SW480 (cell line): ENCODE measurements around the gene NKG7.

Source experiments
- DNase-seq: peaks from one replicate; pipeline ENCODE4 v3.0.0-alpha.2; 2016; ENCODE audit warnings: low spot score

NKG7 gene

DNA sequence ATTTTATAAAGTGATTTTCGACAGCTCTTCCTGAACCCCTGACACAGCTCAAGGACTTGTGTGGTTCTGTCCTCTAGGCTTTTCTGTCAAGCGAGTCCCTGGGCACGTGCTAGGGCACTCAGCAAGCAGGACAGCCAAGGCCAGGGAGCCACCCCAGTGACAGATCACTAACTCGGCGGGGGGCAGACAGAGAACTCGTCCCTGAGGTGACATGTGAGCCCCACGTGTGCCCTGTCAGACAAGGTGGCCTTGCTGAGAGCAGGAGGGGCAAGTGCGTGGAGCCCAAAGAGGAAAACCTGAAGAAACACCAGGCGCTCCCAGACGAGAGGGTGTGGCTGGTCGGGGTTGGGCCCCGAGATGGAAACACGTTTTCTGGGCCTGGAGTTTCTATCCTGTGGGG is 11.2 kb downstream of the NKG7 start:
- no peak for DNase-seq

DNA sequence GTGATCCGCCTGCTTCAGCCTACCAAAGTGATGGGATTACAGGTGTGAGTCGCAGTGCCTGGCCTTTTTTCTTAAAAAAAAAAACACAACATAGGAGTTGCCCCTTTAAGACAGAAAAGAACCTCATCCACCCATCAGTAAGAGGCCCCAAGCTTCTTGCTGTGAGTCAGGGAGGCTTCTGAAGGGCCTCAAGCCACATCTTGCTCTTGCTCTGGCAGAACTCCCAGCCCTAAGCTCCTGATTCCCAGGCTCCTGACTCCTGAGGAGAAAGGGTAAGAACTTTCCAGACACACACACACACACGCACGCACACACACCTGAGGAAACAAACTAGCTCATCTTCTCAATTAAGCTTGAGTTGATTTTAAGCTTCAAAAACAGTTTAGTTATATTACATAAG is 13.2 kb downstream of the NKG7 start:
- peak; percentile 22 for DNase-seq

GRCh38 chr19:51357952-51358351 is 14.5 kb downstream of the NKG7 start:
- no peak for DNase-seq

DNA sequence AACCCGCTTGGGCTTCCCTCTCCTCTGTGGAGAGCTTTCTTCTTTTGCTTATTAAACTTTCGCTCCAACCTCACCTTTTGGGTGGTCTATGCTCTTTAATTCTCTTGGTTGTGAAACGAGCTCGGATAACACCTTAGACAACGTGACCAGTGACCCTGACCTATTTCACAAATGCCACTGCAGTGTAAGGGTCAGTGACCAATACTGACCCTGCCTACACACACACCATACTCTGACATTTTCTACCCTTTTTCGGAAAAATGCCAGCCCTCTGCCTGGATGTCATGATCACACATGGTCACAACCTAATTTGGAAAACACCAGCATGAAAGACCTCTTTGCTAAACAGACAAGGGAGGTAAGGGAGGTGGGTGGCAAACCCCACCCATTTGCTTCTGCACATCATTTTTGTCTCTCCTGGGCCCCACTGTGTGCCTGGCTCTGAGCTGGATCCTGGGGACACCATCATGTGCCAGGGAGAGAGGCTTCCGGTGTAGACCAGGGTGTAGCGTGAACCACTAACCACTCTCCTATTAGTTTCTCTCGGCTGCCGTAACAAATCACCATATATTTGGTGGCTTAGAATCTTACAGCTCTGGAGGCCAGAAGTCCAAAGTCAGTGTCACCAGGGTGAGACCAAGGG is 16.2 kb downstream of the NKG7 start:
- no peak for DNase-seq

DNA sequence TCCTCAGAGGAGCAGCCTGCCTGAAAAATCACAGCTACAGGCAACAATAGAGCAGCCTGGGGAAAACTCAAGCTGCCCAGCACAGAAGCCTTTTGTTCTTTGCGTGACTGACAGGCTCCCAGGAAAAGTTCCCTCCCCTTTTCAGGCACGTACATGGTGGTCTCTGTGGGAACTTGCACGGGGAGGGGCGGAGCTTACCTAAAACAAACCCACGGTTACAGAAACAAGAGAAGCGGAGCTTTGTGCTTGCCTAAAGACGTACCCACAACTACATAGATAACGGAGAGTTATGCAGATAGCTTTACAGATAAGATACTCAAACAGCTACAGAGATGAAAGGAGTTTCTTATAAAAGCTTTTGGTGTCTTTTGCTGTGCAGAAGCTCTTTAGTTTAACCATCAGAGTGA is 17.7 kb downstream of the NKG7 start:
- peak; percentile 92 for DNase-seq

DNA sequence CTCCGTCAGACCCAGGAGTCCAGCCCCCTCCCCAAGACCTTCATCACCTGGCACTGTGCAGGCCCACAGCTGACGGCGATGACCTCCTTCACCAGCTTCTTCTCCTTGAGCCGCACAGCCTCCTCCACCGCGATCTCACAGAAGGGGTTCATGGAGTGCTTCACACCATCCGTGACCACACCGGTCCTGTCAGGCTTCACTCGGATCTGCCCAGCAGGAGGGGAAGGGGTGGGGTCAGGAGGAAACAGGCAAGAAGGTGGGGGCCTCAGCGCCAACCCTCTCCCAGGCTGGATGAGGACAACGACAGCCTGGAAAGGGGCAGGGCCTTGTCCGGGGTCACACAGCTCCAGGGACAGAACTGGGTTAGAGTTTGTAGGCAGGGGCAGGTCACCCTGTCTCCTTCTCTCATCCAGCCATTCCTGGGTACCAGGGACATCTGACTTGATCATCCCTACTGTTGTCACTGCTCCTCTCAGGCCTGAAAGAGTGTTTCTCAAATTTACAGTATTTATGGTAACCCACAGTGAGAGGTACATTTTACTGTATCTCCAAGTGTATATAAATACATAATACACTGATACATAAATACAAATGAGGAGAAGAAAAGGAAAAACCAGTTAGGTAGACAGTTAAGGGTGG is 18.2 kb downstream of the NKG7 start:
- no peak for DNase-seq

DNA sequence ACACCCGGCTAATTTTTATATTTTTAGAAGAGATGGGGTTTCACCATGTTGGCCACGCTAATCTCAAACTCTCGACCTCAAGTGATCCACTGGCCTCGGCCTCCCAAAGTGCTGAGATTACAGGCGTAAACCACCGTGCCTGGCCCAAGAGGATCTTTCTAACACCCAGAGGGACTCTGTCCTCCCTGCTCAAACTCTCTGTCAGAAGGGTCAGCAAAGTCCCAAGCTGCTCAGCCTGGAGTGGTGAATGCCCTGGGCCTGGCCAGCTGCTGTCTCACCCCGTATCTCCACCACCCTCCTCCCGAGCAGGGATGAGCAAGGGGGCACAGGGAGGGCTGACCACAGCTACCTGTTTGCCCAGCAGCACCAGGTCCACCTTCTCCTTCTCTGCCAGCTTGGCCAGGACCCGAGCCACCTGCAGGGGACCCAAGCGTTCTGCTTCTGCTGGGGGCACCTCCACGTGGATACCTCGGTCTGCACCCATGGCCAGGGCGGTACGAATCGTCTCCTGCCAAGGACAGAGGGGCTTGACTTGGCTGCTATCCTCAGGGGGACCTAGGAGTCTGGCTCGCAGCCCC is 19.6 kb downstream of the NKG7 start:
- no peak for DNase-seq

GRCh38 chr19:51351266-51351990 is 21.0 kb downstream of the NKG7 start:
- DNase-seq, result no peak

DNA sequence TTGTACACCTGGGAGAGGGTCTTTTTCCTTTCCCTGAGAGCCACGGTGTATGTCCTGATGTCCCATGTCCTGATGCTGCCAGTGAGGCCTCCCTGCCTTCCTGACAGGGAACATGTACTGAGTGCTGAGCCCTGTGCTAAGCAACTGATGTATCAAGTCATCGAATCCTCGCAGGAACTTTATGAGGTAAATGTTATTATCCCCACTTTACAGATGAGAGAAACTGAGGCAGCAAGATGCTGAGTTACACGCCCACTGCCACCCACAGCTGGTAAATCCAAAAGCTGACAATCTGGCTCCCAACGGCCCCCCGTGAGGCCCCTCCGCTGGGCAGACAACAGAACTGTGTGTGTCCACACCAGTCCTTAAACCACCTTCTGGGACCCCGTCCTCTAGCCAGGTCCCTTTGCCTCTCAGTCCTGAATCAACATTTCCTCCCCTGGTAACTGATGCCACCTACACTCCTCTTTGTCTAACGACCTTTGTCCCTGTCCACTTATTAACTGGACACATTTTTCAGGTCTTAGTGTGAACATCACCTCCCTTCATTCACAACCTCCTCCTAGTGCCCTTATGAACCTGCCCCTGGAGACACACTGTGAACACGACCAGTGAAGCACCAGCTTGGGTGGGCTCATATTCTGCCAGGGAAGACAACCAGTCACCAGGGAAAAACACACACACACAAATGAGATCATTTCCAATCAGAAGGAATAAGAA is 25.1 kb downstream of the NKG7 start:
- DNase-seq, result no peak

GRCh38 chr19:51346742-51347141 is 25.7 kb downstream of the NKG7 start:
- DNase-seq, result no peak

- no peak for DNase-seq
Observed at GRCh38 chr19:51345076-51345620, 27.3 kb downstream of the NKG7 start.

DNA sequence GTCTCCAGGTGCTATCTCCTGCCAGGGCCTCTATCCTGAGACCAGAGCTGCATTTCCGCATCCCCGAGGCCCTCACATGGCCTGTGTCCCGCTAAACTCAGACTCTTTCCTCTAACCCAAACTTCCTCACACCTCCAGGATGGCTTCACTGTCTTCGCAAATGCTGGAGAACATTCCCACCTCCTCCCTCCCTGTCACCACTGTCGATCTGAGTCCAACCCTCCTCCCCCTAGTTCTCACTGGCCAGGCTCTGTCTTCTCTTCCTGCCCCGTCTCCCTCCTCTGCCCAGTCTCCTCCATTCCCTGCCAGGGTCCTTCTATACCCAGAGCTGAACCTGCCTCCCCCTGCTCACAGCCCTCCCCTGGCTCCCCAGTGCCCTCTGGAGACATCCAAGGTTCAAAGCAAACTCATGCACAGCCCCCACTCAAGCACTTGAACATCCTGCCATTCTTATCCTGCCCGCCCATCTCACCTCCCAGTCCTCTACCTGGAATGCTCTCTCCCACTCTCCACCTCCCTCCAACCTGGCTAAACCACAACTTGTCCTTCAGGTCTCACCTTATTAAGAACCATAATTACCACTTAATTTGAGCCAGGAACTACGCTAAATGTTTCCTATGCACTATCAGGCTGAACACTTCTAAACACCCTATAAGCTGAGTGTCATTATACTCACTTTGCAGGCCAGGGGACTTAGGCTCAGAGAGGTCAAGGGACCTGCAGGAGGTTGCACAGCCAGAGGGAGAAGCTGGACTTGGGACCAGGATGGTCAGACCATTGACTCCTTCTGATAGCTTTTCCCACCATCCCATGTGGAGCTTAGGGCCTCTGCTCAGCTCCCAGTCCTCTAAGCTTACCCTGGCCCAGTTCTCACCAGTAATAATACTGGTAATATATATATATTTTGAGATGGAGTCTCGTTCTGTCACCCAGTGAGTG is 29.6 kb downstream of the NKG7 start:
- DNase-seq, result no peak

- DNase-seq, result no peak
Observed at GRCh38 chr19:51341976-51342580, 30.4 kb downstream of the NKG7 start, which contains the start of gene VSIG10L. VSIG10L (minus strand) TSS chr19:51342139; CDS start chr19:51342124, 15 bp downstream.

GRCh38 chr19:51341066-51341465 is 31.4 kb downstream of the NKG7 start:
- no peak for DNase-seq

DNA sequence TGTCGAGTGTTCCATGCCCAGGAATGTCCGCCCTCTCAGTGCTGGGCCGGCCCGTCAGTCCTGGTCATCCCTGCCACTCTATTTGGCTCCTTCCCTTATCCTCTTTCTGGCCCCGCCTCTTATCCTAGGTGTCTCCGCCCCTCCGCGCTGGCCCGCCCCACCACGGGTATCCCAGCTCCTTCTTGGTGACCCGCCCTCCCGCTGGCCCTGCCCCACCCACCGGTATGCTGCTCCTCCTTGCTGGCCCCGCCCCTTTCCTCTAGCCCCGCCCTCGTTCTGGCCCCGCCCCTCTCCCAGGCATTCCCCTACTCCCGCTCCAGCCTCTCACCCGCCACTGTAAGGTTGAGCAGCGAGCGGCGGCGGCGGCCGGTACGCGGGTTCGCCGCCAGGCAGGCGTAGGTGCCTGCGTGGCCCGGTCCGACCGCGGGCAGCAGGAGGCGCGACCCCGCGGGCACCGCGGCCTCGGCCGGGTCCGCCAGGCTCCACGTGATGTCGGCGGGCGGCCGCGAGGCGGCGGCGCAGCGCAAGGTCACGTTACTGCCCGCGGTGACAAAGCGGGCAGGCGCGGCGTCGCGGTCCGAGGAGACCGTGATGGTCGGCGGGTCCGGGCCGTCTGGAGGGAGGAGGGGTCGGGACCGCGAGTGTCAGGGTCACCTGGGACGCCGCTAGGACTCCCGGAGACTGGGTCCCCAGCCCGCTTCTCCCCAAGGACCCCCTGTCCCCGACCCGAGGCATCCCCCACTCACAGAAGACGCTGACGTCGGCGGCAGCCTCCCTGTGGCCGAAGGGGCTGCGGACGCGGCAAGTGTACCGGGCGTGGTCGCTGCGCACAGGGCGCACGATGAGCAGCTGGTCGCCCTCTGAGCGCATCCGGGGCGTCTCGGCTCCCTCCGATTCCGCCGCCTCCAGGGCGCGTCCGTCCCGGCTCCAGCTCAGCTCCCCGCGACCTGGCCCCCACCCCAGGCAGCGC is 32.5 kb downstream of the NKG7 start:
- DNase-seq, result peak; percentile 98

- DNase-seq, result no peak
Observed at GRCh38 chr19:51339313-51339686, 33.2 kb downstream of the NKG7 start.

DNA sequence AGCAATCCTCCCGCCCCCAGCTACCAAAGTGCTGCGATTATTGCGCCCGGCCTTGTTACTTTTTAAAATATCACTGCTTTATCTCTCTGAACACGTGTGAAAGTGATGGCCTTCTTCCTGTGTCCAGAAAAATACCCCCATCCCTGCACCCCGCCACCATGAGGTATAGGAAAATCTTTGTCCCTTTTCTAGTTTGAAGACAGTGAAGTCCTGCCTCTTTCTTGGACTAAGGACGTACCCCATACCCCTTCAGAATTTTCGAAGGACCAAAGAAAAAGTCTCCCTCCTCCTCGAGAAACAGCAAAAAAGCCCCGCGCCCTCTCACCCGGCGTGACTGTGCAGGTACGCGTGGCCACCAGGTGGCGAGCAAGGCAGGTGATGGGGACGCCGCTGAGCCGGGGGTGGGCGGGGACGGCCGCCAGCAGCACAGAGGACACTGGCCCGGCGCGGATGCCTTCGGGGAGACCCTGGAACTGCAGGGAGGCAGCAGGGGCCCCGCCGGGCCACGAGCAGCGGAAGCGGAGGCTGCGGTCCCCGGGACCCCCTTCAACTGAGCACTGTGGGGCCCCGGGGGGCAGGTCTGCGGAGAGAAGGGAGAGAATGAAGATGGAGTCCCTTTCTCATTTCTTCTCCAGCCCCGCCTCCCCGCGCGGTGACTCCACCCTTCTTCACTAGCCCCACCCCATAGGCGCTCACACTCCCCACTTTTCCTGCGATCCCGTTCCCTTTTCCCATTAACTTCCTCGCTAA is 33.7 kb downstream of the NKG7 start:
- DNase-seq, result peak; percentile 83

DNA sequence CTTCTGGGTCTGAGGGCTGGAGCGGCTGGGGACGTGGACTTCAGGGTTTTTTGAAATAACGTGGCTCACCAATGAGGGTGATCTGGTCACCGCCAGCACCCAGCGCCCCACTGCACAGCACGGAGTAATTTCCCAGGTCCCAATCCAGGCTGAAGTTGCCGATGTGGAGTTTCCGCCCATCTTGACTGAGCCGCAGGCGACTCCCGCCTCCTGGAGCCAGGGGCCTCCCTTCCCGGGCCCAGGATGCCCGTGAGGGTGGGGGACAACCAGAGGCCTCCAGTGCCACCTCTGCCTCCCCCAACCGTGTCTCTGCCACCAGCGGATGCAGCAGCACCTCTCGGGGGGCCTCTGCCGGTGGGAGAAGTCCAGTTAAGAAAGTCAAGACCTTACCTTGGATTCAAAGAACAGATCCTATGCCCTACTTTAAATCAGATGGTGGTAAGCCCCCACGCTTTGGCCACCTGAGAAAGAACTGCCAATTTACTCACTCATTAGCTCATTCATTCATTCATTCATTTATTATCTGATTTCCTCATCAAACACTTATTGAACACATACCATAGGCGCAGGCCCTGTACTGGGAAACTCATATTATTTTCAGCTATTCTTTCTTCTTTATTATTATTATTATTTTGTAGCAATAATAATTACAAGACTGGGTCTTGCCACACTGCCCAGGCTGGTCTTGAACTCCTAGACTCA is 34.4 kb downstream of the NKG7 start:
- DNase-seq, result no peak
